GM12872 (cell line): ENCODE results near the gene CCDC34.

ENCODE experiments used
- CTCF ChIP-seq: IDR thresholded peaks from 3 replicates; pipeline ENCODE4 v1.5.1; 2011; ENCODE audit warnings: low read depth, mild to moderate bottlenecking, low read length, moderate library complexity; ENCODE audit not compliant: insufficient read depth

Gene CCDC34, protein sequence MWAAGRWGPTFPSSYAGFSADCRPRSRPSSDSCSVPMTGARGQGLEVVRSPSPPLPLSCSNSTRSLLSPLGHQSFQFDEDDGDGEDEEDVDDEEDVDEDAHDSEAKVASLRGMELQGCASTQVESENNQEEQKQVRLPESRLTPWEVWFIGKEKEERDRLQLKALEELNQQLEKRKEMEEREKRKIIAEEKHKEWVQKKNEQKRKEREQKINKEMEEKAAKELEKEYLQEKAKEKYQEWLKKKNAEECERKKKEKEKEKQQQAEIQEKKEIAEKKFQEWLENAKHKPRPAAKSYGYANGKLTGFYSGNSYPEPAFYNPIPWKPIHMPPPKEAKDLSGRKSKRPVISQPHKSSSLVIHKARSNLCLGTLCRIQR

DNA sequence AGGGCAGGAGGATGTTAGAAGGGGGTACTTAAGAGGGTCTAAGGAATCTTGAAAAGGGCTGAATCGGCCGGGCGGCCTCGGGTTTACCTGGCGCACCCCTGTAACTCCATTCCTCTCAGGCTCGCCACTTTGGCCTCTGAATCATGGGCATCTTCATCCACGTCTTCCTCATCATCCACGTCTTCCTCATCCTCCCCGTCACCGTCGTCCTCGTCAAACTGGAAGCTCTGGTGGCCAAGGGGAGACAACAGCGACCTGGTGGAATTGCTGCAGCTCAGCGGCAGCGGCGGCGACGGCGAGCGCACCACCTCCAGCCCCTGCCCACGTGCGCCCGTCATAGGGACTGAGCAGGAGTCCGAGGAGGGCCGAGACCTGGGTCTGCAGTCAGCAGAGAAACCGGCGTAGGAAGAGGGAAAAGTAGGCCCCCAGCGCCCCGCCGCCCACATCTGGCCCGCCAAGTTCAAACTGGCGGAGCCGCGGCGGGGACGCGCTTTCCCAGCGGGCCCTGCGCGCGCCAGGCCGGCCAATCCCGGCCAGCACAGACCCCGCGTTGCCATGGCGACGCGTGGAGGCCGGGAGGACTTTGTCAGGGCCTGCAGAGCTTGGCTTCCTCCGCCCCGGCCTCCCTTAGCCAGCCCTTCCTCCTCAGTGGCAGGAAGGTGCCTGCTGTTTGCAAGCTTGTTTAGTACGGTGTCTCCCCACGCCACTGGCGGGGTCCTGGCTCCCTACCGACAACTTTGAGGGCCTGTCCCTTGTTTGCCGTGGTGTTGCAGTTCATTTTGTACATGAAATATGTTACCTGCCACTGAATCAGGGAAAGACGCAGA lies at the start of gene CCDC34:
Gene CCDC34 (minus strand): TSS at position 467 of the 827 bp plus-strand sequence. CDS start 21 bp downstream, at position 446.
- no peak for TF ChIP-seq CTCF

GRCh38 chr11:27412192-27412691 lies 49.2 kb upstream of the CCDC34 start:
- no peak for TF ChIP-seq CTCF

GRCh38 chr11:27411328-27411727 lies 48.3 kb upstream of the CCDC34 start:
- no peak for TF ChIP-seq CTCF

DNA sequence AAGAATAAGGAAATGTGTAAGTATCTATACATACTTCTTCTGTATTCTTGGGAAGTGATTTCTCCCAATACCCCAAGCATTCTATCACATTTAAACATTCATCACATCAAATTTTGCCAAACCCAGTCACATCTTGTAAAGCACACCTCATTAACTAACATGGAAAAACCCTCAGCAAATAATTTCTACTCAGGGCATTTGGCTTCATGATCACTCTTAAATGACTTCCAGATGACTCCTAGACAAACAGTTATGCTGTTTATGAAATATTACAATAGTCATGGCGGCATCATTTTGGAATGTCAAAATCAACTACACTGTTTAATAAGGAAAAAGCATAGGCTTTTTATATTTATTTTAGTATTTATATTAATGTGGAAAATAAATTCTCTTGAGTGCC lies 47.3 kb upstream of the CCDC34 start:
- TF ChIP-seq CTCF: no peak

GRCh38 chr11:27409742-27410141 lies 46.7 kb upstream of the CCDC34 start:
- no peak for TF ChIP-seq CTCF

GRCh38 chr11:27409049-27409448 lies 46.0 kb upstream of the CCDC34 start:
- TF ChIP-seq CTCF: no peak

GRCh38 chr11:27408246-27408800 lies 45.3 kb upstream of the CCDC34 start:
- no peak for TF ChIP-seq CTCF
